DOHH2 (cell line): ENCODE measurements around the gene PTRHD1.
A peak's percentile ranks its signal among the peaks of the same experiment; 100 is the strongest.

Experiments
- H3F3A ChIP-seq: fragments of 200-600 bp; sonication (generic), shearing (Covaris generic); 2 replicates; pipeline ENCODE4 v1.6.0; 2016; ENCODE audit warnings: antibody characterized with exemption, mild to moderate bottlenecking; ENCODE audit not compliant: control insufficient read depth, insufficient read depth
- H3K27ac ChIP-seq: fragments of 200-600 bp; sonication (generic); 2 replicates; pipeline ENCODE4 v1.5.1; 2014; ENCODE audit warnings: low read depth, mild to moderate bottlenecking, low read length, moderate library complexity
- H3K27me3 ChIP-seq: fragments of 200-600 bp; sonication (generic); 2 replicates; pipeline ENCODE4 v1.6.1; 2014; ENCODE audit warnings: mild to moderate bottlenecking, low read length, mixed read lengths; ENCODE audit not compliant: control insufficient read depth
- H3K36me3 ChIP-seq: fragments of 200-600 bp; sonication (generic); 2 replicates; pipeline ENCODE4 v1.6.1; 2014; ENCODE audit warnings: mild to moderate bottlenecking, low read length, moderate library complexity, mixed read lengths; ENCODE audit not compliant: control insufficient read depth
- H3K4me1 ChIP-seq: fragments of 200-600 bp; sonication (generic); 2 replicates; pipeline ENCODE4 v1.6.1; 2014; ENCODE audit warnings: mild to moderate bottlenecking, low read length, mixed read lengths; ENCODE audit not compliant: control insufficient read depth
- H3K4me2 ChIP-seq: fragments of 200-600 bp; sonication (generic); 2 replicates; pipeline ENCODE4 v1.6.0; 2014; ENCODE audit warnings: mild to moderate bottlenecking, low read length, moderate library complexity
- H3K4me3 ChIP-seq: fragments of 200-600 bp; sonication (generic); 2 replicates; pipeline ENCODE4 v1.5.1; 2014; ENCODE audit warnings: mild to moderate bottlenecking, low read length, mixed read lengths
- H3K79me2 ChIP-seq: fragments of 200-600 bp; sonication (generic); 2 replicates; pipeline ENCODE4 v1.6.1; 2014; ENCODE audit warnings: mild to moderate bottlenecking, low read length, mixed read lengths; ENCODE audit not compliant: control insufficient read depth
- H3K9me2 ChIP-seq: fragments of 200-600 bp; sonication (generic); replicated peaks from 2 replicates; pipeline ENCODE4 v1.6.1; 2014; ENCODE audit warnings: mild to moderate bottlenecking, low read length, mixed read lengths; ENCODE audit not compliant: control insufficient read depth
- H3K9me3 ChIP-seq: fragments of 200-600 bp; sonication (generic); 2 replicates; pipeline ENCODE4 v1.6.1; 2014; ENCODE audit warnings: antibody characterized with exemption, low read length, mixed read lengths; ENCODE audit not compliant: control insufficient read depth, insufficient read depth
- H4K20me1 ChIP-seq: fragments of 200-600 bp; sonication (generic); 2 replicates; pipeline ENCODE4 v1.6.0; 2014; ENCODE audit warnings: low read depth, mild to moderate bottlenecking, antibody characterized with exemption, low read length, moderate library complexity; ENCODE audit not compliant: control insufficient read depth, insufficient read depth
- CTCF ChIP-seq: fragments of 200-600 bp; sonication (generic); IDR thresholded peaks from one replicate; pipeline ENCODE4 v1.5.1; 2014; ENCODE audit warnings: antibody characterized with exemption, mild to moderate bottlenecking, low read depth, low read length; ENCODE audit not compliant: poor library complexity, severe bottlenecking
- EZH2phosphoT487 ChIP-seq: fragments of 200-600 bp; sonication (generic); IDR thresholded peaks from 2 replicates; pipeline ENCODE4 v1.6.1; 2017; ENCODE audit warnings: borderline replicate concordance, mild to moderate bottlenecking, antibody characterized with exemption, low read length, moderate library complexity, mixed read lengths

PTRHD1 gene

GRCh38 chr2:24827321-24828237 is 34.4 kb upstream of the PTRHD1 start:
- Histone ChIP-seq H3K27ac (no peak overlapping the region), H3K4me3 (no peak overlapping the region), H3K36me3 (peaks cover 62% of the 10 kb centered on the region), H3K9me3 (no peaks in the 10 kb centered on the region), H3K9me2 (no peaks in the 10 kb centered on the region), H4K20me1 (no peaks in the 10 kb centered on the region), H3K27me3 (no peaks in the 10 kb centered on the region), H3F3A (peaks cover 2% of the 10 kb centered on the region; the same call in 1 of the 2 replicates), H3K4me2 (no peak overlapping the region), H3K79me2 (no peaks in the 10 kb centered on the region), H3K4me1 (no peaks in the 10 kb centered on the region)
- TF ChIP-seq CTCF = peak; percentile 91
- no peak for TF ChIP-seq EZH2phosphoT487

- Histone ChIP-seq H3K9me2 (no peaks in the 10 kb centered on the region), H3K27ac (no peak overlapping the region), H3K9me3 (no peaks in the 10 kb centered on the region), H3K27me3 (no peaks in the 10 kb centered on the region), H3K4me2 (no peak overlapping the region), H3K4me3 (no peak overlapping the region), H3K36me3 (peaks cover 70% of the 10 kb centered on the region), H4K20me1 (no peaks in the 10 kb centered on the region), H3K4me1 (no peaks in the 10 kb centered on the region), H3F3A (peaks cover 2% of the 10 kb centered on the region; the same call in 1 of the 2 replicates), H3K79me2 (no peaks in the 10 kb centered on the region)
- no peak for TF ChIP-seq CTCF
- no peak for TF ChIP-seq EZH2phosphoT487
Measured at GRCh38 chr2:24826773-24827145, 33.6 kb upstream of the PTRHD1 start.

GRCh38 chr2:24825883-24826772 is 32.9 kb upstream of the PTRHD1 start:
- Histone ChIP-seq H3K9me3 (no peaks in the 10 kb centered on the region), H3K4me2 (no peak overlapping the region), H3K27ac (no peak overlapping the region), H3F3A (peaks cover 2% of the 10 kb centered on the region; the same call in 1 of the 2 replicates), H3K9me2 (no peaks in the 10 kb centered on the region), H3K36me3 (peaks cover 72% of the 10 kb centered on the region), H3K4me3 (no peak overlapping the region), H3K4me1 (no peaks in the 10 kb centered on the region), H4K20me1 (no peaks in the 10 kb centered on the region), H3K79me2 (no peaks in the 10 kb centered on the region), H3K27me3 (no peaks in the 10 kb centered on the region)
- no peak for TF ChIP-seq EZH2phosphoT487
- no peak for TF ChIP-seq CTCF
